Natural killer cell (primary cell): ENCODE measurements around the gene RBM47. TPM values are rescaled to one million over a fixed set of nuclear protein-coding genes. Genes with fewer than 3 reads are reported as not detected.
"Not testable (repeated sequence)": the region's sequence is repeated elsewhere in the genome, so short reads cannot be mapped to it uniquely, and the experiment has no call there.

ENCODE experiments used
- ATAC-seq, 3 donors: fragments of 150-1000 bp in 2 of 3; fragments of 200-7000 bp in 1 of 3; cut with Tn5 transposase; 1 replicate in 1 of 3; 2 replicates in 2 of 3; pipeline ENCODE4 v1.10.0; 2021; ENCODE audit warnings: mild to moderate bottlenecking in 2 of 3, moderate library complexity in 2 of 3
- DNase-seq, 2 donors: peaks; one replicate each; pipeline versions ENCODE4 v3.0.0 to v3.0.0-alpha.2; 2013 to 2021; ENCODE audit warnings: mixed read lengths in 1 of 2
- H3K27ac ChIP-seq: one replicate; pipeline ENCODE4 v1.5.1; 2013; ENCODE audit warnings: mild to moderate bottlenecking, low read length
- H3K27me3 ChIP-seq: one replicate; pipeline ENCODE4 v1.6.1; 2013; ENCODE audit warnings: low read length; ENCODE audit not compliant: control insufficient read depth, insufficient read depth
- H3K36me3 ChIP-seq: one replicate; pipeline ENCODE4 v1.6.1; 2013; ENCODE audit warnings: low read length; ENCODE audit not compliant: control insufficient read depth, insufficient read depth
- H3K4me1 ChIP-seq: one replicate; pipeline ENCODE4 v1.6.1; 2013; ENCODE audit warnings: low read length; ENCODE audit not compliant: control insufficient read depth, insufficient read depth
- H3K4me3 ChIP-seq: one replicate; pipeline ENCODE4 v1.5.1; 2013; ENCODE audit warnings: low read length
- H3K9me3 ChIP-seq: one replicate; pipeline ENCODE4 v1.6.1; 2013; ENCODE audit warnings: low read length; ENCODE audit not compliant: control insufficient read depth, insufficient read depth
- H3K27ac Mint-ChIP-seq, 2 donors: one replicate each; pipeline ENCODE4 v1.8.0; 2022; ENCODE audit warnings: mild to moderate bottlenecking in 2 of 2, mixed read lengths in 2 of 2, moderate library complexity in 1 of 2
- H3K27me3 Mint-ChIP-seq, 2 donors: one replicate each; pipeline ENCODE4 v1.8.0; 2022; ENCODE audit warnings: low read depth in 2 of 2, mixed read lengths in 2 of 2
- H3K36me3 Mint-ChIP-seq: one replicate; pipeline ENCODE4 v1.8.0; 2022; ENCODE audit warnings: mixed read lengths
- H3K4me1 Mint-ChIP-seq, 2 donors: one replicate each; pipeline ENCODE4 v1.8.0; 2022; ENCODE audit warnings: mixed read lengths in 2 of 2
- H3K4me3 Mint-ChIP-seq: one replicate; pipeline ENCODE4 v1.8.0; 2022; ENCODE audit warnings: mild to moderate bottlenecking, moderate library complexity, mixed read lengths
- H3K9me3 Mint-ChIP-seq, 2 donors: one replicate each; pipeline ENCODE4 v1.8.0; 2022; ENCODE audit warnings: mixed read lengths in 2 of 2
- CTCF ChIP-seq: fragments of 200-600 bp; IDR thresholded peaks from one replicate; pipeline ENCODE4 v1.8.0; 2022; ENCODE audit warnings: antibody characterized with exemption
- WGBS: methylation state at CpG from one replicate; pipeline ENCODE4 v1.1.7; 2013; ENCODE audit warnings: missing lambda C conversion rate; ENCODE audit not compliant: insufficient coverage; 5-methylcytosine and 5-hydroxymethylcytosine counted together
- intact Hi-C: fragments of 100-400 bp; cut with micrococcal nuclease; formaldehyde crosslinking; loops from one replicate; pipeline ENCODE4 v1.14.2; 2022
- total RNA-seq, 4 donors: library from RNA; stranded (reverse); fragments of 120-200 nt in 1 of 4; gene quantifications; one replicate each; pipeline versions ENCODE4 v1.2.3 to v1.2.4, GENCODE V29; 2013 to 2022

RBM47 gene
- total RNA-seq, 3 donors from 2014 or later (not counting 1 experiment from before 2014, with no cell fraction given): 2.0 to 7.7 (median 3.9) TPM

GRCh38 chr4:40645586-40645985, 15.9 kb upstream of the RBM47 start:
- DNase-seq: no peak
- no peak for ATAC-seq
- Mint-ChIP-seq H3K27me3 (peaks cover 0 to 3% of the 10 kb centered on the region in 2 donors), H3K9me3 (no peaks in the 10 kb centered on the region), H3K27ac (no peak overlapping the region), H3K4me1 (no peaks in the 10 kb centered on the region), H3K4me3 (no peak overlapping the region), H3K36me3 (no peaks in the 10 kb centered on the region)
- no peaks in the 10 kb centered on the region for H3K4me1 ChIP-seq
- no peaks in the 10 kb centered on the region for H3K36me3 ChIP-seq
- no peak overlapping the region for H3K4me3 ChIP-seq
- intact Hi-C loops: no loop called here
- no peaks in the 10 kb centered on the region for H3K9me3 ChIP-seq
- no peaks in the 10 kb centered on the region for H3K27me3 ChIP-seq
- TF ChIP-seq CTCF: no peak
- H3K27ac ChIP-seq: no peak overlapping the region

DNA sequence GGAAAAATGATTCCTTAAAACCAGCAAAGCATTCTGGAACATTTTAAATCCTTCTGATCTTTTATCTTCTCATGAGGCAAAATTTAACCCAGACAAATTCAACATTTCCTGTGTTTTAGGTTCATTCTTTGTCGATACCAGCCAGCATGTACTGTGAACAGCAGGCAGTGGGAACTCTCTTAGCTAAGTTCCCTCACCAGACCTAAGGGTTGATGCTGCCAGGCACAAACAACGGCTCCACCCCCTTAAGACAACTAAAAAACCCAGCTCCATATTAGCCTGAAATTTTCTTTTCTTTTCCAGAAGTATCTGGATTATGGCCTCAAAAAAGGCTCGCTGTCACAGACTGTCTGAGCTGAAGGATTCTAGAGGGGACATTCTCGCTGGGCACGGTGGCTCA, 2.4 kb upstream of the RBM47 start:
- intact Hi-C loops: no loop called here
- H3K4me1 ChIP-seq: peaks cover 9% of the 10 kb centered on the region
- peaks cover 8 to 14% of the 10 kb centered on the region in 2 donors for H3K4me1 Mint-ChIP-seq
- no peaks in the 10 kb centered on the region for H3K9me3 ChIP-seq
- H3K27me3 ChIP-seq: peaks cover 5% of the 10 kb centered on the region
- H3K4me3 Mint-ChIP-seq: no peak overlapping the region
- WGBS: 88% methylated on average over 5 of the region's 5 CpGs
- peaks cover 37 to 54% of the 10 kb centered on the region in 2 donors for H3K27me3 Mint-ChIP-seq
- H3K27ac ChIP-seq: no peak overlapping the region
- H3K9me3 Mint-ChIP-seq: no peaks in the 10 kb centered on the region
- ATAC-seq (no peak), DNase-seq (no peak)
- no peak overlapping the region for H3K27ac Mint-ChIP-seq
- H3K36me3 Mint-ChIP-seq: no peaks in the 10 kb centered on the region
- H3K4me3 ChIP-seq: no peak overlapping the region
- TF ChIP-seq CTCF: no peak
- no peaks in the 10 kb centered on the region for H3K36me3 ChIP-seq

GRCh38 chr4:40630335-40631021, 814 bp upstream of the RBM47 start:
- Histone ChIP-seq H3K36me3 (no peaks in the 10 kb centered on the region), H3K27ac (peak overlapping the region; percentile 49), H3K9me3 (no peaks in the 10 kb centered on the region), H3K4me1 (peaks cover 9% of the 10 kb centered on the region), H3K27me3 (peaks cover 5% of the 10 kb centered on the region), H3K4me3 (peak overlapping the region; percentile 41)
- DNase-seq: no peak
- H3K36me3 Mint-ChIP-seq: no peaks in the 10 kb centered on the region
- no peak for TF ChIP-seq CTCF
- no peak overlapping the region for H3K4me3 Mint-ChIP-seq
- H3K9me3 Mint-ChIP-seq: no peaks in the 10 kb centered on the region
- ATAC-seq: peak in 2 of 3 donors; percentile 34 to 62
- 15% methylated on average over 41 of the region's 41 CpGs for WGBS
- no peak overlapping the region for H3K27ac Mint-ChIP-seq
- intact Hi-C loops: no loop called here
- peaks cover 41 to 58% of the 10 kb centered on the region in 2 donors for H3K27me3 Mint-ChIP-seq
- peaks cover 8 to 14% of the 10 kb centered on the region in 2 donors for H3K4me1 Mint-ChIP-seq

DNA sequence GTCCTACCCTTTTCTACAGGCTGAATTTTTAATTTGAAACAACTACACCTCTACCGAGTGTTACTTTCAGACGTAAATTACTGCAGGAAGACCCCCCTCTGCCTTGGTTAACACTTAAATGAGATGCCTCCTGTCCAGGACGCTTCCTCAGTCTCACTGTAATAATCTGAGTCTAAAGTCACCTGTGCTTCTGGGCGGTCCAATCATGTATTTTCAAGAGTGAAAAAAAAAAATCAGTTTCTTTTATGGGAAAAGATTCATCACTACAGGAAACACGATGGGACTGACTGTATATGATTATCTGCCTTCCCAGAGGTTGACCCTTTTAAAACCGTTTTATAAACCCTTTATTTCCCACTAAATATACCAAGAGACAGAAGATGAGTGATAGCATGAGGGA, 776 bp downstream of the RBM47 start:
- intact Hi-C loops: no loop called here
- H3K36me3 ChIP-seq: no peaks in the 10 kb centered on the region
- no peak overlapping the region for H3K27ac ChIP-seq
- no peaks in the 10 kb centered on the region for H3K9me3 ChIP-seq
- H3K27me3 ChIP-seq: peaks cover 5% of the 10 kb centered on the region
- H3K27ac Mint-ChIP-seq: no peak overlapping the region
- no peak for TF ChIP-seq CTCF
- peaks cover 9% of the 10 kb centered on the region for H3K4me1 ChIP-seq
- H3K36me3 Mint-ChIP-seq: no peaks in the 10 kb centered on the region
- H3K4me1 Mint-ChIP-seq: peaks cover 8 to 14% of the 10 kb centered on the region in 2 donors
- WGBS: 46% methylated on average over 4 of the region's 6 CpGs
- peak overlapping the region; percentile 59 for H3K4me3 Mint-ChIP-seq
- peak overlapping the region; percentile 44 for H3K4me3 ChIP-seq
- H3K27me3 Mint-ChIP-seq: peaks cover 41 to 58% of the 10 kb centered on the region in 2 donors
- ATAC-seq (no peak), DNase-seq (no peak)
- H3K9me3 Mint-ChIP-seq: no peaks in the 10 kb centered on the region

GRCh38 chr4:40628407-40628806, 1.3 kb downstream of the RBM47 start:
- H3K27ac Mint-ChIP-seq, H3K9me3 ChIP-seq, H3K4me3 ChIP-seq, intact Hi-C loops, H3K4me1 ChIP-seq, DNase-seq, H3K27ac ChIP-seq, H3K36me3 ChIP-seq, H3K27me3 ChIP-seq, ATAC-seq, H3K9me3 Mint-ChIP-seq, H3K4me3 Mint-ChIP-seq, H3K36me3 Mint-ChIP-seq: not testable (repeated sequence)
- Mint-ChIP-seq H3K27me3 (peaks cover 44 to 58% of the 10 kb centered on the region in 2 donors), H3K4me1 (peaks cover 8 to 14% of the 10 kb centered on the region in 2 donors)
- WGBS: 90% methylated on average over 5 of the region's 6 CpGs
